Fibroblast of lung (primary cell): ENCODE data around the gene SBNO1. TPM values are rescaled to one million over a fixed set of nuclear protein-coding genes. Genes with fewer than 3 reads are reported as not detected.
"Not testable (repeated sequence)": the region's sequence is repeated elsewhere in the genome, so short reads cannot be mapped to it uniquely, and the experiment has no call there.

Source experiments
- DNase-seq, 2 donors: peaks; one replicate each; pipeline versions ENCODE4 v3.0.0 to v3.0.0-alpha.2; 2010; ENCODE audit warnings: low read depth in 2 of 2
- H2AFZ ChIP-seq: 2 replicates; pipeline ENCODE4 v1.5.1; 2012; ENCODE audit warnings: low read length, control low read depth, inconsistent platforms
- H3K27ac ChIP-seq: 2 replicates; pipeline ENCODE4 v1.5.1; 2011; ENCODE audit warnings: low read length, control low read depth; ENCODE audit not compliant: insufficient read depth
- H3K27me3 ChIP-seq: 2 replicates; pipeline ENCODE4 v1.5.1; 2011; ENCODE audit warnings: mild to moderate bottlenecking, low read length; ENCODE audit not compliant: control insufficient read depth, insufficient read depth
- H3K36me3 ChIP-seq: 2 replicates; pipeline ENCODE4 v1.5.1; 2011; ENCODE audit warnings: low read length; ENCODE audit not compliant: control insufficient read depth, insufficient read depth
- H3K4me1 ChIP-seq: 2 replicates; pipeline ENCODE4 v1.5.1; 2011; ENCODE audit warnings: low read length; ENCODE audit not compliant: control insufficient read depth, insufficient read depth; ENCODE audit errors: extremely low read depth
- H3K4me2 ChIP-seq: 2 replicates; pipeline ENCODE4 v1.5.1; 2011; ENCODE audit warnings: low read length, control low read depth; ENCODE audit not compliant: insufficient read depth; ENCODE audit errors: extremely low read depth
- H3K4me3 ChIP-seq, 4 experiments: fragments of 200-600 bp in 1 of 4; sonication (generic) in 1 of 4; replicated peaks in 1 of 4; 2 replicates each; pipeline ENCODE4 v1.5.1; 2011 to 2016; ENCODE audit warnings: low read length in 4 of 4, low read depth in 3 of 4, mild to moderate bottlenecking in 3 of 4, control low read depth in 2 of 4, inconsistent platforms in 1 of 4, mixed read lengths in 1 of 4; ENCODE audit not compliant: insufficient read depth in 1 of 4; ENCODE audit errors: control extremely low read depth in 1 of 4
- H3K79me2 ChIP-seq: 2 replicates; pipeline ENCODE4 v1.5.1; 2012; ENCODE audit warnings: mild to moderate bottlenecking, low read length, inconsistent platforms; ENCODE audit not compliant: control insufficient read depth, insufficient read depth
- H3K9ac ChIP-seq: 2 replicates; pipeline ENCODE4 v1.5.1; 2011; ENCODE audit warnings: mild to moderate bottlenecking, low read length, control low read depth; ENCODE audit not compliant: insufficient read depth
- H3K9me3 ChIP-seq: 2 replicates; pipeline ENCODE4 v1.5.1; 2012; ENCODE audit warnings: low read depth, low read length; ENCODE audit not compliant: control insufficient read depth, insufficient read depth
- H4K20me1 ChIP-seq: 2 replicates; pipeline ENCODE4 v1.5.1; 2011; ENCODE audit warnings: low read length; ENCODE audit not compliant: control insufficient read depth, insufficient read depth; ENCODE audit errors: extremely low read depth
- CTCF ChIP-seq, 2 donors: IDR thresholded peaks in 1 of 2; conservative IDR thresholded peaks in 1 of 2; 1 replicate in 1 of 2; 2 replicates in 1 of 2; pipeline ENCODE4 v1.5.1; 2011 to 2012; ENCODE audit warnings: low read length in 2 of 2, control low read depth in 1 of 2, inconsistent platforms in 1 of 2, low read depth in 1 of 2, mild to moderate bottlenecking in 1 of 2
- EZH2 ChIP-seq: IDR thresholded peaks from 2 replicates; pipeline ENCODE4 v1.5.1; 2012; ENCODE audit warnings: low read length, control low read depth, mild to moderate bottlenecking; ENCODE audit errors: missing control alignments
- polyA plus RNA-seq, 2 donors: library from polyadenylated mRNA; depleted of rRNA in 1 of 2; stranded (reverse) in 1 of 2; unstranded in 1 of 2; fragments of >200 nt; gene quantifications; 2 replicates each; pipeline ENCODE4 v1.2.1, GENCODE V29; 2011 to 2012; ENCODE audit warnings: missing spikeins in 1 of 2
- total RNA-seq: library from RNA; depleted of rRNA; stranded (reverse); fragments of >200 nt; gene quantifications from 2 replicates; pipeline ENCODE4 v1.2.1, GENCODE V29; 2014

Gene SBNO1
- total and polyA plus RNA-seq, 2 donors (not counting 1 experiment from before 2014, with no cell fraction given), result 15.6 to 20.8 TPM

GRCh38 chr12:123388177-123388950 lies 23.7 kb upstream of the SBNO1 start:
- H3K9ac ChIP-seq, result peak overlapping the region; percentile 79
- H3K27ac ChIP-seq, result peak overlapping the region; percentile 90
- H3K9me3 ChIP-seq, result no peaks in the 10 kb centered on the region
- no peaks in the 10 kb centered on the region for H3K27me3 ChIP-seq
- peaks cover 12% of the 10 kb centered on the region for H3K4me1 ChIP-seq
- DNase-seq, result peak; percentile 63 to 68
- peak overlapping the region; percentile 90 for H2AFZ ChIP-seq
- peaks cover 14% of the 10 kb centered on the region for H3K36me3 ChIP-seq
- H3K4me2 ChIP-seq, result peak overlapping the region; percentile 99
- peak overlapping the region; percentile 62 to 67 (median 64) for H3K4me3 ChIP-seq
- TF ChIP-seq EZH2, result no peak
- no peak for TF ChIP-seq CTCF (conservative IDR thresholded peaks at IDR 0.05 in 1 of 2, IDR thresholded peaks at IDR 0.05 in 1 of 2; ENCODE audit: low read depth in 1 of 2, low read length in 2 of 2)
- H3K79me2 ChIP-seq, result peaks cover 69% of the 10 kb centered on the region
- H4K20me1 ChIP-seq, result no peaks in the 10 kb centered on the region

GRCh38 chr12:123387508-123388176 lies 23.0 kb upstream of the SBNO1 start:
- DNase-seq, result no peak
- Histone ChIP-seq H3K9me3 (no peaks in the 10 kb centered on the region), H3K9ac (no peak overlapping the region), H3K79me2 (peaks cover 66% of the 10 kb centered on the region), H2AFZ (no peak overlapping the region), H3K36me3 (peaks cover 14% of the 10 kb centered on the region), H3K27me3 (no peaks in the 10 kb centered on the region), H3K4me3 (peak overlapping the region in 2 of 4 experiments; percentile 62 to 64), H3K4me1 (peaks cover 12% of the 10 kb centered on the region), H4K20me1 (no peaks in the 10 kb centered on the region), H3K4me2 (peak overlapping the region; percentile 99), H3K27ac (peak overlapping the region; percentile 90)
- TF ChIP-seq CTCF (conservative IDR thresholded peaks at IDR 0.05 in 1 of 2, IDR thresholded peaks at IDR 0.05 in 1 of 2; ENCODE audit: low read depth in 1 of 2, low read length in 2 of 2), result no peak
- no peak for TF ChIP-seq EZH2

GRCh38 chr12:123385536-123385935 lies 20.9 kb upstream of the SBNO1 start:
- DNase-seq, H3K9ac ChIP-seq, H4K20me1 ChIP-seq, H3K27me3 ChIP-seq, H2AFZ ChIP-seq, H3K27ac ChIP-seq, H3K4me1 ChIP-seq, H3K9me3 ChIP-seq, H3K36me3 ChIP-seq: not testable (repeated sequence)
- H3K4me2 ChIP-seq, result peak overlapping the region; percentile 30
- peak overlapping the region in 1 of 4 experiments; percentile 82 for H3K4me3 ChIP-seq
- H3K79me2 ChIP-seq, result peaks cover 46% of the 10 kb centered on the region
